Stimulated activated CD8-positive, alpha-beta memory T cell treated with anti-CD3 and anti-CD28 coated beads, Interleukin-12 subunit alpha, Interleukin-12 subunit beta, amount 100 ng/mL, for 4 hours (primary cell): ENCODE measurements around the gene TM7SF2.

Experiments
- DNase-seq: peaks from one replicate; pipeline ENCODE4 v3.0.0-alpha.2; 2020; ENCODE audit warnings: low read depth

TM7SF2 gene

GRCh38 chr11:65157336-65157735 lies 45.7 kb downstream of the TM7SF2 start:
- no peak for DNase-seq

GRCh38 chr11:65159012-65159411 lies 47.3 kb downstream of the TM7SF2 start:
- DNase-seq, result no peak

GRCh38 chr11:65160643-65161042 lies 49.0 kb downstream of the TM7SF2 start:
- no peak for DNase-seq

- no peak for DNase-seq
Observed at GRCh38 chr11:65163684-65164083, 52.0 kb downstream of the TM7SF2 start.
